Bone marrow (tissue), 2 donors: ENCODE data around the gene DNAJA3.
A peak's percentile ranks its signal among the peaks of the same experiment; 100 is the strongest.

Experiments used
- DNase-seq, 2 donors: peaks; one replicate each; lab custom pipeline; 2025; lab: John Stamatoyannopoulos, UW

The DNAJA3 gene

DNA sequence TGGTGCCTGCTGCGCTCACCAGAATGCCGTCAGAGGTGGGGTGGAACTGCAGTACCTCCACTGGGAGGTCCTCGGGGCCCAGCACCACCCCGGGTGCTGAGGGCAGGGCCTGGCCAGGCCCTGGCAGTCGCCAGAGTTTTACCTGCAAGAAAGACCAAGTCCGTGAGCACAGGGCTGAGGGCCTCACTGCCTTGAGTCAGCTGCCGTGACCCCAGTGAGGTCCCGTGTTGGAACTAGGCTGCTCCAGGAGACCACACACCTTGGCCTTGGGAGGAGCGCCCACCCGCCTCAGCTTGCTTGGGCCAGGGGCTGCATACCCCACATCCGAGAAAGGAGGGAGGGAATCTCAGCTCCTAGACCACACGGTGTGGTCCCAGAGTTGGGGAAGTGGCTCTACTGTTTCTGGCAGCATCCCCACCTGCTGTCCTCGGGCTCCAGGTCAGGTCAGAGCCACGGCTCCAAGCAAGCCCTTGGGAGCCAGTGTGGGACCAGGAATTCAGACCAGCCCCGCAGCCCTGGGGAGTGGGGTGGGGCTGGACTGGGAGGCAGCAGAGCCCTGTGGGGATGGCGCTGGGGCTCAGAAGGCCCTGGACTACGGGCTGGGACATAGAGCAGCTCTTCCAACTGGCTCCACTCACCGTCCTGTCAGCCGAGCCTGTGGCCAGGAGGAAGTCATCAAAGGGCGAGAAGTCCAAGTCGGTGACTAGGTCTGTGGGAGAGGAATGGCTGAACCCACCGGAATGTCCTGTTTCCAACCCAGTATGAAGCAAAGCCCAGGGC, 17.9 kb upstream of the DNAJA3 start:
- no peak for DNase-seq

DNA sequence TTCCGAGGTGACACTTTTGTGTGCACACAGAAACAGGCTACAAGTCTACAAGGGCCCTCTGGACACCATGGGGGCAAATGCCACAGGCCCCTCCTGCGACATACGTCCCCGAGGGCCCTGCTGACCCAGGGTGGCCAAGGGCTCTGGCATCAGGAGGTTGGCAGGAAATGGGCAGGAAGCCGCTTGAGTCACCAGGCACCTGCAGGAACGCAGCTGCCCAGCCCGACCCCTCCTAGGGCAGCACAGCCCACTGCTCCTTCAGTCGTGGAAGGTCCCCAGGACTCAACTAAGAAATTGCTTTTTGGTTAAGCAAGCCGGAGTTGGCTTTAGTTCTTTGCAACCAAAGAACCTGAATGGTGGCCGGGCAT, 17.4 kb upstream of the DNAJA3 start:
- DNase-seq = no peak

DNA sequence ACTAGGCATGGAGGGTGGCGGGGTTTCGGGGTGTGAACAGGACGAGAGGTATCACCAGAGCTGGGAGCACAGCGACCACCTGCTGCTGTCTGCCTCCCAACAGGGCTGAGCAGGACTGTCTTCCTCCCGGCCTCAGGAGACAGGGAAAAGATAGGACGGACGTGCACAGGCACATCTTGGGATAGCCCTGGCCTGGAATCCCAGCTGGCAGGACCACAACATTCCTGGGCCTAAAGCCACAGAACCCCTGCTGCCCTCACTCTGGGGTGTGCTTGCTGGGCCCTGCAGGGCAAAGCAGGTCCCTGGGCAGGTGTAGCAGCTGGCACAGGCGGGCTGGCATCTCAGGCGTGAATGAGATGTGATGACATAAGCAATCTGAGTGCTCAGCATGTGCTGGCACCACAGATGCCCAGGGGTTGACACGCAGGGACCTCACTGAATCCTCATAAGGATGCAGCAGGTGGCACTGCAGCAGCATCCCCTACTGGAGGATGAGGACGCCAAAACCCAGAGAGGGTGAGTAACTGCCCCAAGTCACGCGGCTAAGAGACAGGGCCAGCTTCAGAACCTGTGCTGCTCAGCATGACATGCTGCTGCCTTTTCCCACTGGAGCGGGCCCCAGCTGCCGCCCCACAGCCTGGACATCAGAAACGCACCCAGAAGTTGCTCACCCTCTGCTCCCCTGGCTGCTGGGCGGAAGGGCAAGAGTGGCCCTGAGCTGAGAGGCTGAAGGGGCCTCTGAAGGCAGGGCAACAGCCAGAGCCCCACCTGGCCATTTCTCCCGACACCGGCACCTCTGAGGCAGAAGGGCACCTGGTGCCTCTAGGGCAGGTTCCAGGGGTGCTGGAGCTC, 16.4 kb upstream of the DNAJA3 start:
- DNase-seq = no peak

DNA sequence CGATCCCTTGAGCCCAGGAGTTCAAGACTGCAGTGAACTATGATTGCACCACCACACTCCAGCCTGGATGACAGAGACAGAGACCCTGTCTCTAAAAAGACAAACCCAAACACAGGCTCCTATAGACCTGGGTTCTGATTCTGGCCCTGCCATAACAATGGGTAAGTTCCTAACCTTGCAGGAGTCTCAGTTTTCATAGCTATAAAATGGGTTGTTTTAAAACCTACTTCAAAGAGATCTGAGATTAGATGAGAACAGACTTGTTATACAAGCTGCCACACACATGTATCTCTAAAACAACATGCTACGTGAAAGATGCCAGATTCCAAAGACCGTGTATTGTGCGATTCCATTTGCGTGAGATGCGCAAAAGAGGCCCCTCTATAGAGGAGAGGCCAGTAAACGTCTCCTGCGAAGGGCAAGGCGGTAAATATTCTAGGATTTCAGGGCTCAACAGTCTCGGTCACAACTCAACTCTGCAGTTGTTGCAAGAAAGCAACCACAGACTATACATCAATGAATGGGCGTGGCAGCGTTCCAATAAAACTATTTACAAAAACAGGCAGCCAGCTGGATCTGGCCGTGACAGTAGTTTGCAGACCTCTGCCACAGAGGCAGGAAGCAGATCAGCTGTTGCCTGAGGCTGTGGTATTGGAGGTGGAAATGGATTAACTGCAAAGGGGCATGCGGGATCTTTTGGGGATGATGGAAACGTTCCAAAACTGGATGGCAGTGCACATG, 15.2 kb upstream of the DNAJA3 start:
- DNase-seq = no peak

DNA sequence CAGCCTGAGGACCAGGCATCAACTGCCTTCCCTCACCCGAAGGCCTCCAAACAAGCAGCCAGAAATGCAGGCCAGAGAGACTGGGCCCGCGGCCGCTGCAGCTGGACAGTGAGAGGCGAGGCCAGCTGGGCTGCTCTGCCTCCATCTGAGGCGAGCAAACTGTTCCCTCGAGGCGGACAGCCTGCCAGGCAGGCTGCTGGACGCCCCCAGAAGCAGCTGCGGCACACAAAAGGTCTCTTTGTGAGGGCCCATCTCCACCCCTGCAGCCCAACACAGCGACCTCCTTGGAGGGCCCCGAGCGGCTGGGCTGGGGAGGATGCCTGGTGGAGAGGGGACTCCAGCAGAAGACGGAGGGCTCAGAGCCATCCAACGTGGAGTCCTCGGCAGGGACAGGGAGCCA, 14.0 kb upstream of the DNAJA3 start:
- DNase-seq = no peak

DNA sequence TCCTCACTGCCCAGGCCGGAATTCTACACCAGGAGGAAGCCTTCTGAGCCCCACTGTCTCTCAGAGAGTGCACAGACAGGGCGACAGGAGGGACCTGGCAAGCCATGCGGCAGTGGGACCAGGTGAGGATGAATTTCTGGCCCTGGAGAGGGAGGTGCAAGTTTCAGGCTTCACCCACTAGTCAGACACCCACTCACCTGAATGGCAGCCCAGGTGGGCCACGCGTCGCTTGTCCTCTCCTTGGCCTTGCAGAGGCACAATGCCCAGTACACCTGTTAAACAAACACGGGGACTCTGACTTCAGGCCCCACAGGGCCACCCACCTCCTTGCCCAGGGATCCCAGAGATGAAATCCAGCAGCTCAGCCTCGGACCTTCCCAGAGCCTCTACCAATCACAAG, 13.5 kb upstream of the DNAJA3 start:
- DNase-seq = no peak

DNA sequence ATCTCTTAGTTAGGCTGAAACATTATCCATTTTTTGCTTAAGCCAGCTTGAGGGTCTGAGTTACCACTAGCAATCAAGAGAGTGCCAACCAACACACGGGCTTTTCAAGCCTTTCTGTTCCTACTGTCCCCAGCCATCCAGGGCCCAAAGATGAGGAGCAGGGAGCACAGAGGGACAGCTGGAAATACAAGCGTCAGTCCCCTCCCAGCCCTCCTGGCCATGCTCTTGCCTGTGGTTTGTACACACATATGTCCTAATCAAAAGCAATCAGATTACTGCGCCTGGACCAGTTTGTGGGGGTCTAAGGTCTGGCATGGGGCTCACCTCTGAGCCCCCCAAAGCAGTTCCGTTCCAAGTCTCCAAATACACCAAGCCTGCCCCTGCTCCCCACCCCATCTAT, 12.8 kb upstream of the DNAJA3 start:
- DNase-seq = no peak

DNA sequence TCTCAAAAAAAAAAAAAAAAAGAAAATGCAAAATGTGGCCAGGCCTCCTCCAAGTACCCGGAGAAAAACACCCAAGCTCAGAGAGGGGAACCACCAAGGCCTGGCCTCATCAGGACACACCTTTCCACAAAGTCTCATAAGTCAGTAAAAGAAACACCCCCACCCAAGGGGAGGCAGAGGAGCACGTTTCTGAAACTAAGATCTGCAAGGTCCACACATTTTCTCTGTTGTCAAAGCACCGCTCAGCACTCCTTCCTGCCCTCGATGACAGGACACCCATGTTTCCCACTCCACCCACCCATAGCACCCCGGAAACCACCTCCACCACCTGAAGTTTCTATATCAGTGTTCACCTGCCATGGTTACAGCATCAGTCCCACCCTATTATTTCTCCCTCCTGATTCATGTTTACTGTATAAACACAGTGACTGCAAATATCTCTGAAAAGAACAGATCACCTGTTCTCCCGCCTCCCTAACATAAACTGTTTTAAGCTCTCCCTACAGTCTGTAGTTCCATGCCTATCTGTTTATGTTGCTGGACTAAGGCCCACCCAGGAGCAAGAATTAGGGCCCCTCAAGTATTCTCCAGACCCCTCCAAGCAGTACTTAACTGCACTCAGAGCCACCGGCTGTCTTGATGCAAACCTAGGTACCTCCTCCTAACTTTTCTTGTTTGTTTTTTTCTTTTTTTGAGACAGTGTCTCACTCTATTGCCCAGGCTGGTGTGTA, 11.3 kb upstream of the DNAJA3 start:
- no peak for DNase-seq

DNA sequence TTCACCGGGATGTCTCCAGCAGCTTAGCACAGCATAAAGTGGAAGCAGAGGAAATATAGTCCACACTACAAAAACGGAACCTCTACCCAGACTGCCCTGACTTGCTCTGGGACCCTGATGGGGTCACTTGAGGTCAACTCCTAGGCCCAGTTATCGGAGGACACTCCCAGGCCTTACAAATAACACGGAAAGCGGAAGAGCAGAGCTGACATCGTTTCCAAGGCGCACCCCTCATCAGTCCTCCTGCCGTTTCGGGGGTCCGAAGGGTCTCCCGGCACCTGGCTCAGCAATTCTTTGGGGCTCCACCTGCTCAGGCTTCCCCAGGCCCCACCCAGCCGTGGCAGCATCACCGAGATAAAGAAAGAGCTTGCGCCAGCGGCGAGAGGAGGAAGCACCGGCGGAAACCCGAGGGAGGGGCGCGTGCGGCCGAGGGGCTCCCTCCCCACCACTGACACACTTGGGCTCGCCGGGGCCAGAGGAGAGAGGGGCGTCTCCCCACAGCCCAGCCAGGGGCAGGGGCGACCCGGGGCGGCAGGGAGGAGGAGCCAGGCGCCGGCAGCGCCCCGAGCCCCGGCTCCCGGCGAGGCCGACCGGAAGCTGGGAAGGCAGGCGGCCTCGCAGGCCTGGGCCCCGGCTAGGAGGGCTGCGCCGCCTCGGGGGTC, 10.0 kb upstream of the DNAJA3 start:
- peak; percentile 44 to 50 for DNase-seq

DNA sequence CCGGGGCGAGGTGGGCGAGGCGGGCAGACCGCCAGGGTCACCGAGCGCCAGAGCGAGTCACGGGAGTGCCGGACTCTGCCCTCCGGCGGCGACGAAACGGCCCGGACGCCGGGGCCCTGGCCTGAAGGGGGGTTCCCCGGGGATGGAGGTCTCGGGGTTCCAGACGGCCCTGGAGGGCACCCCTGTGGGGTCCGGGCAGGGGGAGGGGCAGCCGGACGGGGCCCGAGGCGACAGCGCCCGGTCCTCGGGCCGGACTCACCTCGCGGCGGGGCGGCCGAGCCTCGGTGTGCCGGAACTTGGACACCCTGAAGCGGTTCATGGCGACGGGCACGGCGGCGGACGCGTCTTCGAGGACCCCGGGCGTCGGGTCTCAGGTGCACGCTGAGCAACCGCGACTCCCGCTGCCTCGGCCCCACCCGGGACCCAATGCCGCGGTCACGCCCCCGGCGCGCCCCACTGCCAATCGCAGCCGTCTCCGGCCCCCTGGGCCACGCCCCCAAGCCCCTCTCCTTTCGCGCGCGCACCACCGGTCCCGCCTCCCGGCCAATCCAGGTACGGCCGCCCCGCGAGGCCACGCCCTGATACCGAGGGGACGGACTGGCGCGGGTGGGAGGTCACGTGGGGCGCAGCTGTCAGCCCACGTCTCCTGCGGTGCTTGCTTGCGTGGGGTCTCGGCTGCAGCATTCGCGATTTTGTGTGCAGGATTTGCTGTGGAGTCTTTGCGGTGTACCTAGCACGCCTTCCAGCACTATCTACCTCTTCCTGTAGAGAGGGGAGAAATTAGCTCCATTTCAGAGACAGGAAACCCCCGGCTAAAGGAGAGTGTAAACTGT, 9.3 kb upstream of the DNAJA3 start, which contains the start of gene CORO7:
CORO7 (minus strand) TSS at position 397 of the 833 bp plus-strand sequence; CDS start at position 319, 78 bp downstream.
- peak; percentile 80 to 85 for DNase-seq

DNA sequence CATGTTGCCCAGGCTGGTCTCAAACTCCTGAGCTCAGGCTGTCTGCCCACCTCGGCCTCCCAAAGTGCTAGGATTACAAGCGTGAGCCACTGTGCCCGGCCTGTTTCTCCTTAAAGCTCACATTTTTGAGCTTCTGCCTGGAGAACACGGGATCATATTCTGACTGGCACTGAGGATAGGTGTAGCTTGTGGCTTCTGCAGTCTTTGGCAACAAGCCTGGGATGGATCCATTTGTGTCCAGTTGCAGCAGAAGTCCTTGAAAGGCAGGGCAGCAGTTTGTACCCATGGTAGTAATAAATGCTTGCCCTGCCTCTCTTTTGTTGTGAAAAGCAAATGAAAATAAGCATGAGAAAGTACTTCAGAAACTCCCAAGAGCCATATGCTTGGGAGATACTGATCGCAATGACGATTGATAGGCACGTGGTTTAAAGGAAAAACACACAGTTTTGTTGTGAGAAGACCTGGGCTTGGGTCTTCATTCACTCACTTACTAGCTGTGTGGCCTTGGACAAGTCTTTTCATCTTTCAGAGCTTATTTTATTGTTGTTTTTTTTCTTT, 6.2 kb upstream of the DNAJA3 start:
- DNase-seq = no peak

DNA sequence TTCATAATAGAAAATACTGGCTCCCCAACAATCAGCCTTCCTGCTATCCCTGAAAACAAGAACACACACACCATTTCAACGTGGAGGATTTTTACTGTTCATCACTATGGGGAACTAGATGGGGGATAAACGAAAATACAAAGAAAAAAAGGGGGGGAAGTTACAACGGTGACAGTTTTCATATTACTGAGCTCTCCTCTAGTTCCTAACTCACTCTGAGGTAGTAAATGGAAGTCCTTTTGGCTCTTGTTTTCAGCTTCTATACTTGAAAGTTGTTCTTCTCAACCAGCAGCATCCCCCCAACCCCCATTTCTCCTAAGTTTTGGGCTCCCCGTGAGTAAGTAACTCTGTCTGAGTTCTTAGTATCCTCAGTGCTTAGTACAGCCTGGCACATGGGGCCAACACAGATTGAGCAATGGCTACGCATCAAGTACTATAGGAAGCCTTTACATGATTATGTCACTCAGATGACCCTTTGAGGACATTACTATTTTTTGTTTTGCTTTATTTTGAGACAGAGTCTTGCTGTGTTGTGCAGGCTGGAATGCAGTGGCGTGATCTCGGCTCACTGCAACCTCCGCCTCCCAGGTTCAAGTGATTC, 5.1 kb upstream of the DNAJA3 start:
- DNase-seq = no peak

DNA sequence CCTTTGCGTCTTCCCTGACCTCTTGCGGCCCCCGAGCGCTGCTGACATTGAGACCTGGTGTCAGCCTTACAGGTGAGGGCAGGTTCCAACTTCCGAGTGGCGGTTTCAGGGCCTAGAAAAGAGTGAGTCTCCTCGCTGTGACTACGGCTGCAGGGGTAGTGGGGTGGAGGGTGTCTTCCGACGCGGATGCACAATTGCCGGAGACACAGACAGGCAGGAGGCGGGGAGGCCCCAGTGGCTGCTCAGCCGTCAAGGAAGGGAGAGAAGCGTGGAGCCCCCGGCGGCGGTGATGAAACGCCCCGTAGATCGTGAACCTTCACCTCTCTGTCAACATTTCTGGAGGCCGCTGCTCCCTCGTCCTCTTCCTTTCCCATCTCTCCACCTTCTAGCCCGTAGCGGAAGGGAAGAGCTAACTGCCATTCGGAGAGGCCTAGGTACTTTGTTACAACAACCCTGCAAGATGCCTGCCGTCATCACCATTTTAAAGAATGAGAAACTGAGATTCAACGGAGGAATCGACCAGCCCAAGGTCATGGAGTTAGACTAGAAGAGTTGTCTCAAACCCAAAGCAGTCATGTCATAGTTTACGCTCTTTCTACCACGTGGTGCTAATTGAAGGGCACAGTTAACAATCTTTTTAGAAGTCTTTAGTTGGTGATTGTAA, 485 bp downstream of the DNAJA3 start:
- DNase-seq = no peak

DNA sequence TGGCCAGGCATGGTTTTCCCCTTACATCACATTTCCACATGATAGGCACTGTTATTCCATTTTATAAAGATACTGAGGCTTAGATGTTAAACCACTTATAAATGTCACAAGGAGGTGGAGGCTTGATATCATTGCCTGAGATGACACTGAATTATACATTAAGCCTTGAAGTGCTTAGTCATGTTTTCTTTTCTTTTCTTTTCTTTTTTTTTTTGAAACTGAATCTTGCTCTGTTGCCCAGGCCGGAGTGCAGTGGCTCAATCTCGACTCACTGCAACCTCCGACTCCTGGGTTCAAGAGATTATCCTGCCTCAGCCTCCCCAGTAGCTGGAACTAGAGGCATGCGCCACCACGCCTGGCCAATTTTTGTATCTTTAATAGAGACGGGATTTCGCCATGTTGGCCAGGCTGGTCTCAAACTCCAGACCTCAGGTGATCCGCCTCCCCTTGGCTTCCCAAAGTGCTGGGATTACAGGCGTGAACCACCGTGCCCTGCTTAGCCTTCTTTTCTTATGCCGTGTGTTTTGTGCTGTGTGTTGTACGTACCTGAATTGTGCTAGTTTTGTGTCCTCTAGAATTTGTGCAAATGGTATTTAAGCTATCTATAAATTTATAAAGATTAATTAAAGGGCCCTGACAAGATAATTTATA, 1.2 kb downstream of the DNAJA3 start:
- no peak for DNase-seq

DNA sequence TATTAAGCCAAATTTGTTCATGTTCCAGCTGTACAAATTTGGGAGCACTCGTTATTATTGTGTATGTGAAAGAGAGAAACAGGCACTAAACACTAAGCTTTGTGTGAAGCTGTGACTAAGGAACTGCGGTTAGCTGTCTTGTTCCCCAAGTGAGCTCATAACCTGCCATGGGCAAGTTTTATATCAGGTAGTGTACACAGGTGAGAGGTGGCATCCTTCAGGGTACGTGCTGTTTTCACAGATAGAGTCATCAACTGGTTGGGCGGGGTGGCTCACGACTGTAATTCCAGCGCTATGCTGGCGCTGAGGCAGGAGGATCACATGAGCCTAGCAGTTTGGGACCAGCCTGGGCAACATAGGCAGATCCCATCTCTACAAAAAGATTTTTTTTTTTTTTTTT, 2.8 kb downstream of the DNAJA3 start:
- no peak for DNase-seq

DNA sequence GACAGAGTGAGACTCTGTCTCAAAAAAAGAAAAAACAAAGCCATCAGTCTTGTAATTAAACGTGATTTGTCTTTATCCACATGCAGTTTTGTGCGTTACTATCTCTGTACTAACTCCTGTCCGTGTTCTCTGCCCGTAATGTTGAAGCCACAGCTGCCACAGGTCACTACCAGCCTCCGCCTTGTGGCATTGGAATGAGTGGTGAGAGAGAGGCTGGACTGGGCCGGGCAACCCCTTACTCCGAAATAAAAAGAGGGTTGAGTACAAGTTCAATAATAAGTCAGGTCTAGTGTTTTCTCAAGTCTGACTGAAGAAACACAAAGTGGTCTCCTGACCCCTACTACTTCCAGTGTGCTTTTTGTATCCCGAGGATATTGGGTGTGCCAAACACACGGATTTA, 5.4 kb downstream of the DNAJA3 start:
- DNase-seq = no peak

DNA sequence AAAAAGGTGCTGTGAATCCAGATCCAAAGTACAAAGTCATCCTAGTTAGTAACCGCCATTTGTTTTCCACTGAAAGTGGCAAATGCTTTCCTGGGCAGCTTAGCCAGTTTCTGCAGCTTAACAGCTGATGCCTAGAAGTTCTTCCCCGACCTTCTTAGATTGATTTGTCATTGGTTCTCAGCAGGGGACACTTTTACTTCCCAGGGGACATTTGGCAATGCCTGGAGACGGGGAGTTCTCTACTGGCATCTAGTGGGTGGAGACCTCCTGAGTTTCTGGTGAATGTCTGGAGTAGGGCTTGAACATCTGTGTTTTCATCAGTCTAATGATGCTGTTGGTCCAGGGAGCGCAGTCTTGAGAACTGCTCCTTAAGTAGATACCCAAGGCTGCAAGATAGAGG, 7.6 kb downstream of the DNAJA3 start:
- DNase-seq = no peak

DNA sequence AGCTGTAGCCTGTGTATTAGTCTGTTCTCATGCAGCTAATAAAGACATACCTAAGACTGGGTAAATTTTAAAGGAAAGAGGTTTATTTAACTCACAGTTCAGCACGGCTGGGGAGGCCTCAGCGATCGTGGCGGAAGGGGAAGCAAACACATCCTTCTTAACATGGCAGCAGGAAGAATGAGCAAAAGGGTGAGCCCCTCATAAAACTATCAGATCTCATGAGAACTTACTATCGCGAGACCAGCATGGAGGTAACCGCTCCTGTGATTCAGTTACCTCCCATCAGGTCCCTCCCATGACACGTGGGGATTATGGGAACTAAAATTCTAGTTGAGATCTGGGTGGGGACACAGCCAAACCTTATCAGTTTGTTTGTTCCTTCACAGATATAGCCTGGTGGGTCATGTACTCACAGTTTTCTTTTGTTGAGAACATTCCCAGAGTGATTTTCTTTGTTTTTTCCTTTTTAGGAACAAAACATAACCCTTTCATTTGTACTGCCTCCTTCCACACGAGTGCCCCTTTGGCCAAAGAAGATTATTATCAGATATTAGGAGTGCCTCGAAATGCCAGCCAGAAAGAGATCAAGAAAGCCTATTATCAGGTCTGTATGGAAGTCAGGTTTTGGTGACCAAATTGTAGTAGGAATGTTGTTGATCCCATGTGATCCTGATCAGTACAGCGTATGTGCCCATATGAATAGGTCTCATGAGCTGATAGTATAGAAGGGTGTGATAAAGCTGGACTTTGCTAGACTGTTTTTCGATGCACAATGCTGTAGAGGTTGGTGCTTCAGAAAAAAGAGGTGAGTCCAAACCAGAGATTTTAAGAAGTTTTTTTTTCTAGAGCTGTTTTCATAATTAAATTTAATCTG, 8.5 kb downstream of the DNAJA3 start:
- DNase-seq = no peak
